K562 (cell line): ENCODE data around the gene GRIN1. TPM values are rescaled to one million over a fixed set of nuclear protein-coding genes. Genes with fewer than 3 reads are reported as not detected.
A peak's percentile ranks its signal among the peaks of the same experiment; 100 is the strongest.

Experiments used
- BHLHE40 ChIP-seq: IDR thresholded peaks from 2 replicates; pipeline ENCODE4 v1.6.1; 2011; ENCODE audit warnings: low read length, improper control_type of control experiment
- CXXC5 ChIP-seq: fragments of 250-450 bp; sonication (Bioruptor Pico); IDR thresholded peaks from 2 replicates; pipeline ENCODE4 v1.8.0; 2022; ENCODE audit warnings: inconsistent platforms, mild to moderate bottlenecking, moderate library complexity
- ESRRB ChIP-seq: fragments of 250-450 bp; sonication (Bioruptor Pico); IDR thresholded peaks from 2 replicates; pipeline ENCODE4 v1.5.0; 2020; ENCODE audit warnings: mild to moderate bottlenecking, moderate library complexity, borderline replicate concordance
- MBD2 ChIP-seq: sonication (generic); IDR thresholded peaks from 2 replicates; pipeline ENCODE4 v1.6.1; 2016; ENCODE audit warnings: low read depth, borderline replicate concordance
- PHF21A ChIP-seq: fragments of 450-650 bp; IDR thresholded peaks from 2 replicates; pipeline ENCODE4 v1.6.1; 2017; ENCODE audit warnings: low read depth, borderline replicate concordance
- POU5F1 ChIP-seq: fragments of 150-350 bp; IDR thresholded peaks from 2 replicates; pipeline ENCODE4 v1.6.1; 2014; ENCODE audit warnings: borderline replicate concordance, low read length, low read depth, mild to moderate bottlenecking; ENCODE audit not compliant: partially characterized antibody
- RBM14 ChIP-seq: fragments of 200-400 bp; formaldehyde crosslinking; IDR thresholded peaks from 2 replicates; pipeline ENCODE4 v1.6.1; 2018; ENCODE audit warnings: low read depth, mild to moderate bottlenecking, low read length, moderate library complexity, borderline replicate concordance; ENCODE audit not compliant: insufficient read depth
- RUNX1 ChIP-seq: sonication (generic); IDR thresholded peaks from 2 replicates; pipeline ENCODE4 v1.6.1; 2016; ENCODE audit warnings: antibody characterized with exemption, low read depth
- SAP30 ChIP-seq: fragments of 200-600 bp; sonication (generic); IDR thresholded peaks from 2 replicates; pipeline ENCODE4 v1.6.1; 2012; ENCODE audit warnings: borderline replicate concordance, low read depth, mild to moderate bottlenecking, moderate library complexity, low read length, control low read depth, inconsistent platforms; ENCODE audit not compliant: insufficient read depth, poor library complexity, severe bottlenecking
- SUPT5H ChIP-seq: fragments of 450-650 bp; IDR thresholded peaks from 2 replicates; pipeline ENCODE4 v1.6.1; 2016
- ZNF217 ChIP-seq: sonication (generic); formaldehyde crosslinking; IDR thresholded peaks from 2 replicates; pipeline ENCODE4 v1.8.0; 2022; ENCODE audit warnings: mild to moderate bottlenecking, missing genetic modification reagents
- ZNF3 ChIP-seq: fragments of 250-450 bp; sonication (Bioruptor Pico); IDR thresholded peaks from 2 replicates; pipeline ENCODE4 v1.5.0; 2021; ENCODE audit warnings: mild to moderate bottlenecking, moderate library complexity
- ZNF785 ChIP-seq: fragments of 250-450 bp; sonication (Bioruptor Pico); IDR thresholded peaks from 2 replicates; pipeline ENCODE4 v1.4.0; 2020; ENCODE audit warnings: mild to moderate bottlenecking
- polyA plus RNA-seq, 8 experiments: library from polyadenylated mRNA; depleted of rRNA in 4 of 8; stranded (reverse) in 5 of 8; unstranded in 3 of 8; fragments of >200 nt; fragmentation: Nextera tagmentation in 2 of 8; fragmentation: Illumina TruSeq in 1 of 8; extraction: Ambion mirVana in 2 of 8; extraction: Trizol in 1 of 8; gene quantifications; 2 replicates each; pipeline versions ENCODE4 v1.2.1 to v1.2.3, GENCODE V29; 2011 to 2014; ENCODE audit warnings: inconsistent platforms in 1 of 8, missing spikeins in 1 of 8
- total RNA-seq, 7 experiments: library from RNA; depleted of rRNA in 6 of 7; stranded (reverse); fragments of >200 nt in 6 of 7; fragmentation: Illumina TruSeq in 2 of 7; extraction: Trizol in 2 of 7; gene quantifications; 2 replicates each; pipeline versions ENCODE4 v1.2.1 to v1.2.3, GENCODE V29; 2011 to 2021; ENCODE audit warnings: low replicate concordance in 1 of 7
- TF ChIP-seq, protein P1 (sequence below): fragments of 450-650 bp; IDR thresholded peaks from 2 replicates; pipeline ENCODE4 v1.6.1; 2016; ENCODE audit warnings: missing biosample characterization, missing genetic modification characterization
- TF ChIP-seq, protein P2 (sequence below): fragments of 450-650 bp; IDR thresholded peaks from one replicate; pipeline ENCODE4 v1.6.1; 2018; ENCODE audit warnings: mild to moderate bottlenecking, moderate library complexity; ENCODE audit not compliant: partially characterized antibody
- TF ChIP-seq, protein P3 (sequence below), 3 experiments: fragments of 200-800 bp in 1 of 3; fragments of 250-450 bp in 1 of 3; fragments of 450-650 bp in 1 of 3; sonication (Bioruptor Pico) in 1 of 3; sonication (Bioruptor generic) in 1 of 3; formaldehyde crosslinking in 1 of 3; IDR thresholded peaks; 2 replicates each; pipeline versions ENCODE4 v1.6.1 to v1.8.0; 2016 to 2022; ENCODE audit warnings: mild to moderate bottlenecking in 2 of 3, missing genetic modification characterization in 2 of 3, missing compliant biosample characterization in 1 of 3, moderate library complexity in 1 of 3
- TF ChIP-seq, protein P4 (sequence below): IDR thresholded peaks from 3 replicates; pipeline ENCODE4 v1.6.1; 2011; ENCODE audit warnings: borderline replicate concordance, mild to moderate bottlenecking, moderate library complexity; ENCODE audit not compliant: insufficient read length; ENCODE audit errors: extremely low read depth

The GRIN1 gene
- total and polyA plus RNA-seq, 9 of the 15 experiments (the other 6 are each of a cell fraction or from before 2014, with no cell fraction given): 0.03 to 0.35 (median 0.16) TPM; not detected in 6

DNA sequence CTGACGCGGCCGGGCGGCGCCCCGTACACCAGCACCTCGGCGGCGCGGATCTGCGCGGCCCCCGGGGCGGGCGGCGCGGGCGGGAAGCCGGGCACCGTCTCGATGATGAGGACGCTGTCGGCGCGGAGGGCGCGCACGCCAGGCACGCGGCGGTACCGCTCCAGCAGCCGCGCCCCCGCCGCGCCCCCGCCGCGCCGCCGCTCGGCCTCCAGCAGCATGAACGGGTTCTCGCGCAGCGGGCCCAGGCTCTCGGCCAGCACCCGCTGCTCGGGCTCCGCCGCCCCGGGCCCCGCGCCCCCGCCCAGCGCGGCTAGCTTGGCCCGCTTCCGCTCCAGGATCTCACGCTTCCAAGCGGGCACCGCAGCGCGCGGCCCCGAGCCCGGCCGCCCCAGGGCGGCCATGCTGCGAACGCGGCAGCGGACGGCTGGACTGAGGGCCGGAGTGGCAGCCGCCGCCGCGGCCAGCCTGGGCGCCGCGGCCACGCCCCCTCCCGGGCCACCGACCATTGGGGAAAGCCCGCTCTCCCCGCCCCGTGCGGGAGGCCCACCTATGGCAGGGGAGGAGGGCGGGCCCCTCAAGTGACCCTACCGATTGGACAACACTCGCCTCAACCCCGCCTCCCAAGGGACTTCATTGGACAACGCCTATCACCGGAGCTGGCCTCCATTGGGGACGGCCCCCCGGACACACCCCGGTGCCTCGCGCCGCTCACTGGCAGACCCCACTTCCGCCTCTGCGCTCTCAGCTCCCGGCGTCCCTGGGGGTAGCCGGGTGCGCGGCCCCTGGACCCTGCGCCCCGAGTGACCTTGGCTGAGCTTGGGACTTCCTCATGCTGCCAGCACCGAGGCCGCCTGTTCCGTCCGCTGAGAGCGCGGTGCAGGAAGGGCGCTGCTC is 61.6 kb downstream of the GRIN1 start, which contains the start of gene TPRN (continued):
- TF ChIP-seq, protein P1, sequence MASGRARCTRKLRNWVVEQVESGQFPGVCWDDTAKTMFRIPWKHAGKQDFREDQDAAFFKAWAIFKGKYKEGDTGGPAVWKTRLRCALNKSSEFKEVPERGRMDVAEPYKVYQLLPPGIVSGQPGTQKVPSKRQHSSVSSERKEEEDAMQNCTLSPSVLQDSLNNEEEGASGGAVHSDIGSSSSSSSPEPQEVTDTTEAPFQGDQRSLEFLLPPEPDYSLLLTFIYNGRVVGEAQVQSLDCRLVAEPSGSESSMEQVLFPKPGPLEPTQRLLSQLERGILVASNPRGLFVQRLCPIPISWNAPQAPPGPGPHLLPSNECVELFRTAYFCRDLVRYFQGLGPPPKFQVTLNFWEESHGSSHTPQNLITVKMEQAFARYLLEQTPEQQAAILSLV (tag): no peak
- TF ChIP-seq, protein P2, sequence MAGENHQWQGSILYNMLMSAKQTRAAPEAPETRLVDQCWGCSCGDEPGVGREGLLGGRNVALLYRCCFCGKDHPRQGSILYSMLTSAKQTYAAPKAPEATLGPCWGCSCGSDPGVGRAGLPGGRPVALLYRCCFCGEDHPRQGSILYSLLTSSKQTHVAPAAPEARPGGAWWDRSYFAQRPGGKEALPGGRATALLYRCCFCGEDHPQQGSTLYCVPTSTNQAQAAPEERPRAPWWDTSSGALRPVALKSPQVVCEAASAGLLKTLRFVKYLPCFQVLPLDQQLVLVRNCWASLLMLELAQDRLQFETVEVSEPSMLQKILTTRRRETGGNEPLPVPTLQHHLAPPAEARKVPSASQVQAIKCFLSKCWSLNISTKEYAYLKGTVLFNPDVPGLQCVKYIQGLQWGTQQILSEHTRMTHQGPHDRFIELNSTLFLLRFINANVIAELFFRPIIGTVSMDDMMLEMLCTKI: no peak
- TF ChIP-seq ZNF3: no peak
- TF ChIP-seq BHLHE40: no peak
- peak; percentile 96 for TF ChIP-seq MBD2
- no peak for TF ChIP-seq ZNF785 (CRISPR knock-in tag)
- peak; percentile 82; the same call in 1 of the 2 replicates for TF ChIP-seq CXXC5 (CRISPR knock-in tag)
- TF ChIP-seq PHF21A: no peak
- peak; percentile 58 for TF ChIP-seq SAP30
- no peak for TF ChIP-seq ZNF217 (CRISPR knock-in tag)
- TF ChIP-seq SUPT5H: peak; percentile 88
- no peak for TF ChIP-seq POU5F1
- no peak for TF ChIP-seq RUNX1
- TF ChIP-seq, protein P3, sequence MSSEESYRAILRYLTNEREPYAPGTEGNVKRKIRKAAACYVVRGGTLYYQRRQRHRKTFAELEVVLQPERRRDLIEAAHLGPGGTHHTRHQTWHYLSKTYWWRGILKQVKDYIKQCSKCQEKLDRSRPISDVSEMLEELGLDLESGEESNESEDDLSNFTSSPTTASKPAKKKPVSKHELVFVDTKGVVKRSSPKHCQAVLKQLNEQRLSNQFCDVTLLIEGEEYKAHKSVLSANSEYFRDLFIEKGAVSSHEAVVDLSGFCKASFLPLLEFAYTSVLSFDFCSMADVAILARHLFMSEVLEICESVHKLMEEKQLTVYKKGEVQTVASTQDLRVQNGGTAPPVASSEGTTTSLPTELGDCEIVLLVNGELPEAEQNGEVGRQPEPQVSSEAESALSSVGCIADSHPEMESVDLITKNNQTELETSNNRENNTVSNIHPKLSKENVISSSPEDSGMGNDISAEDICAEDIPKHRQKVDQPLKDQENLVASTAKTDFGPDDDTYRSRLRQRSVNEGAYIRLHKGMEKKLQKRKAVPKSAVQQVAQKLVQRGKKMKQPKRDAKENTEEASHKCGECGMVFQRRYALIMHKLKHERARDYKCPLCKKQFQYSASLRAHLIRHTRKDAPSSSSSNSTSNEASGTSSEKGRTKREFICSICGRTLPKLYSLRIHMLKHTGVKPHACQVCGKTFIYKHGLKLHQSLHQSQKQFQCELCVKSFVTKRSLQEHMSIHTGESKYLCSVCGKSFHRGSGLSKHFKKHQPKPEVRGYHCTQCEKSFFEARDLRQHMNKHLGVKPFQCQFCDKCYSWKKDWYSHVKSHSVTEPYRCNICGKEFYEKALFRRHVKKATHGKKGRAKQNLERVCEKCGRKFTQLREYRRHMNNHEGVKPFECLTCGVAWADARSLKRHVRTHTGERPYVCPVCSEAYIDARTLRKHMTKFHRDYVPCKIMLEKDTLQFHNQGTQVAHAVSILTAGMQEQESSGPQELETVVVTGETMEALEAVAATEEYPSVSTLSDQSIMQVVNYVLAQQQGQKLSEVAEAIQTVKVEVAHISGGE (CRISPR knock-in tag; IDR thresholded peaks at IDR 0.05): peak in 1 of 3 experiments; percentile 70; a peak in 1 of 6 replicates
- no peak for TF ChIP-seq ESRRB (CRISPR knock-in tag)
- TF ChIP-seq RBM14: no peak
- TF ChIP-seq, protein P4, sequence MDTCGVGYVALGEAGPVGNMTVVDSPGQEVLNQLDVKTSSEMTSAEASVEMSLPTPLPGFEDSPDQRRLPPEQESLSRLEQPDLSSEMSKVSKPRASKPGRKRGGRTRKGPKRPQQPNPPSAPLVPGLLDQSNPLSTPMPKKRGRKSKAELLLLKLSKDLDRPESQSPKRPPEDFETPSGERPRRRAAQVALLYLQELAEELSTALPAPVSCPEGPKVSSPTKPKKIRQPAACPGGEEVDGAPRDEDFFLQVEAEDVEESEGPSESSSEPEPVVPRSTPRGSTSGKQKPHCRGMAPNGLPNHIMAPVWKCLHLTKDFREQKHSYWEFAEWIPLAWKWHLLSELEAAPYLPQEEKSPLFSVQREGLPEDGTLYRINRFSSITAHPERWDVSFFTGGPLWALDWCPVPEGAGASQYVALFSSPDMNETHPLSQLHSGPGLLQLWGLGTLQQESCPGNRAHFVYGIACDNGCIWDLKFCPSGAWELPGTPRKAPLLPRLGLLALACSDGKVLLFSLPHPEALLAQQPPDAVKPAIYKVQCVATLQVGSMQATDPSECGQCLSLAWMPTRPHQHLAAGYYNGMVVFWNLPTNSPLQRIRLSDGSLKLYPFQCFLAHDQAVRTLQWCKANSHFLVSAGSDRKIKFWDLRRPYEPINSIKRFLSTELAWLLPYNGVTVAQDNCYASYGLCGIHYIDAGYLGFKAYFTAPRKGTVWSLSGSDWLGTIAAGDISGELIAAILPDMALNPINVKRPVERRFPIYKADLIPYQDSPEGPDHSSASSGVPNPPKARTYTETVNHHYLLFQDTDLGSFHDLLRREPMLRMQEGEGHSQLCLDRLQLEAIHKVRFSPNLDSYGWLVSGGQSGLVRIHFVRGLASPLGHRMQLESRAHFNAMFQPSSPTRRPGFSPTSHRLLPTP: no peak
